Fibroblast of lung (primary cell): ENCODE data around the gene THOP1. TPM values are rescaled to one million over a fixed set of nuclear protein-coding genes. Genes with fewer than 3 reads are reported as not detected.

ENCODE experiments used
- DNase-seq, 2 donors: peaks; one replicate each; pipeline versions ENCODE4 v3.0.0 to v3.0.0-alpha.2; 2010; ENCODE audit warnings: low read depth in 2 of 2
- H2AFZ ChIP-seq: 2 replicates; pipeline ENCODE4 v1.5.1; 2012; ENCODE audit warnings: low read length, control low read depth, inconsistent platforms
- H3K27ac ChIP-seq: 2 replicates; pipeline ENCODE4 v1.5.1; 2011; ENCODE audit warnings: low read length, control low read depth; ENCODE audit not compliant: insufficient read depth
- H3K27me3 ChIP-seq: 2 replicates; pipeline ENCODE4 v1.5.1; 2011; ENCODE audit warnings: mild to moderate bottlenecking, low read length; ENCODE audit not compliant: control insufficient read depth, insufficient read depth
- H3K36me3 ChIP-seq: 2 replicates; pipeline ENCODE4 v1.5.1; 2011; ENCODE audit warnings: low read length; ENCODE audit not compliant: control insufficient read depth, insufficient read depth
- H3K4me1 ChIP-seq: 2 replicates; pipeline ENCODE4 v1.5.1; 2011; ENCODE audit warnings: low read length; ENCODE audit not compliant: control insufficient read depth, insufficient read depth; ENCODE audit errors: extremely low read depth
- H3K4me2 ChIP-seq: 2 replicates; pipeline ENCODE4 v1.5.1; 2011; ENCODE audit warnings: low read length, control low read depth; ENCODE audit not compliant: insufficient read depth; ENCODE audit errors: extremely low read depth
- H3K4me3 ChIP-seq, 4 experiments: fragments of 200-600 bp in 1 of 4; sonication (generic) in 1 of 4; replicated peaks in 1 of 4; 2 replicates each; pipeline ENCODE4 v1.5.1; 2011 to 2016; ENCODE audit warnings: low read length in 4 of 4, low read depth in 3 of 4, mild to moderate bottlenecking in 3 of 4, control low read depth in 2 of 4, inconsistent platforms in 1 of 4, mixed read lengths in 1 of 4; ENCODE audit not compliant: insufficient read depth in 1 of 4; ENCODE audit errors: control extremely low read depth in 1 of 4
- H3K79me2 ChIP-seq: 2 replicates; pipeline ENCODE4 v1.5.1; 2012; ENCODE audit warnings: mild to moderate bottlenecking, low read length, inconsistent platforms; ENCODE audit not compliant: control insufficient read depth, insufficient read depth
- H3K9ac ChIP-seq: 2 replicates; pipeline ENCODE4 v1.5.1; 2011; ENCODE audit warnings: mild to moderate bottlenecking, low read length, control low read depth; ENCODE audit not compliant: insufficient read depth
- H3K9me3 ChIP-seq: 2 replicates; pipeline ENCODE4 v1.5.1; 2012; ENCODE audit warnings: low read depth, low read length; ENCODE audit not compliant: control insufficient read depth, insufficient read depth
- H4K20me1 ChIP-seq: 2 replicates; pipeline ENCODE4 v1.5.1; 2011; ENCODE audit warnings: low read length; ENCODE audit not compliant: control insufficient read depth, insufficient read depth; ENCODE audit errors: extremely low read depth
- CTCF ChIP-seq, 2 donors: IDR thresholded peaks in 1 of 2; conservative IDR thresholded peaks in 1 of 2; 1 replicate in 1 of 2; 2 replicates in 1 of 2; pipeline ENCODE4 v1.5.1; 2011 to 2012; ENCODE audit warnings: low read length in 2 of 2, control low read depth in 1 of 2, inconsistent platforms in 1 of 2, low read depth in 1 of 2, mild to moderate bottlenecking in 1 of 2
- EZH2 ChIP-seq: IDR thresholded peaks from 2 replicates; pipeline ENCODE4 v1.5.1; 2012; ENCODE audit warnings: low read length, control low read depth, mild to moderate bottlenecking; ENCODE audit errors: missing control alignments
- polyA plus RNA-seq, 2 donors: library from polyadenylated mRNA; depleted of rRNA in 1 of 2; stranded (reverse) in 1 of 2; unstranded in 1 of 2; fragments of >200 nt; gene quantifications; 2 replicates each; pipeline ENCODE4 v1.2.1, GENCODE V29; 2011 to 2012; ENCODE audit warnings: missing spikeins in 1 of 2
- total RNA-seq: library from RNA; depleted of rRNA; stranded (reverse); fragments of >200 nt; gene quantifications from 2 replicates; pipeline ENCODE4 v1.2.1, GENCODE V29; 2014

The THOP1 gene
- total and polyA plus RNA-seq, 2 donors (not counting 1 experiment from before 2014, with no cell fraction given), result 23.6 to 49.5 TPM

GRCh38 chr19:2798733-2799132, 13.4 kb downstream of the THOP1 start:
- H3K4me1 ChIP-seq, result no peaks in the 10 kb centered on the region
- no peak overlapping the region for H2AFZ ChIP-seq
- H3K27me3 ChIP-seq, result no peaks in the 10 kb centered on the region
- H4K20me1 ChIP-seq, result no peaks in the 10 kb centered on the region
- H3K27ac ChIP-seq, result no peak overlapping the region
- H3K9me3 ChIP-seq, result no peaks in the 10 kb centered on the region
- DNase-seq, result no peak
- H3K4me3 ChIP-seq, result no peak overlapping the region
- H3K4me2 ChIP-seq, result no peak overlapping the region
- TF ChIP-seq EZH2, result no peak
- no peak overlapping the region for H3K9ac ChIP-seq
- peaks cover 30% of the 10 kb centered on the region for H3K36me3 ChIP-seq
- H3K79me2 ChIP-seq, result no peaks in the 10 kb centered on the region

DNA sequence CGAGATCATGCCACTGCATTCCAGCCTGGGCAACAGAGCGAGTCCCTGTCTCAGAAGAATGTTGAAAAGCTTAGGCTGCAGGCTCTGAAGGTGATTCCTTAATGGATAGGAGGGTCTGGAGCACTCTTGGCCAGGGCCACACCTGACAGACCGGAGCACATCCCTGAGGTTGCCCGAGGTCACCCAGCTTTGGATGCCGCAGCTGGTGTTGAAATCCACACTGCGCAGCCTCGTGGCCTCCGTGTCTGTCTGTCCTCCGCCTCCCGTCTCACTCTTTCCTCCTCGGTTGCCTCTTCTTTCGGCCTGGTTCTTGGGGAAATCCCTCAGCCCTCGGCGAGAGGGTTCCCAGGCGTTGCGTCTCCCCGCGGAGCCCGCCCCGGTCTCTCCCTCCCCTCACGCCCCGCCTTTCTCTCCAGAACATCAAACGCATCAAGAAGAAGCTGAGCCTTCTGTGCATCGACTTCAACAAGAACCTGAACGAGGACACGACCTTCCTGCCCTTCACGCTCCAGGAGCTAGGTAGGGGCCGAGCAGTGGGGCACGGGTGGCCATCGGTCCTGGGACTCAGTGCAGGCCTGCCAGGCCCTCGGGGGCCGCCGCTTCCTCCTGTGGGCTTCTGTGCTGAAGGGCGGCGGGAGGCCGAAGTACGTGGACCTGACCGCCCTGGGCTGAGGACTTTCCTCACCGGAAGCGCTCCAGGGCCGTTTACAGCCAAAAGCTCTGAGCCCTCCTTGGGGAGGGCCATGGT, 14.1 kb downstream of the THOP1 start:
- no peak for DNase-seq
- Histone ChIP-seq H3K9me3 (no peaks in the 10 kb centered on the region), H3K9ac (no peak overlapping the region), H3K36me3 (peaks cover 30% of the 10 kb centered on the region), H3K4me3 (no peak overlapping the region), H3K79me2 (no peaks in the 10 kb centered on the region), H2AFZ (no peak overlapping the region), H3K27ac (no peak overlapping the region), H3K4me2 (no peak overlapping the region), H3K4me1 (no peaks in the 10 kb centered on the region), H3K27me3 (no peaks in the 10 kb centered on the region), H4K20me1 (no peaks in the 10 kb centered on the region)
- TF ChIP-seq EZH2 (no peak), CTCF (conservative IDR thresholded peaks at IDR 0.05 in 1 of 2, IDR thresholded peaks at IDR 0.05 in 1 of 2; ENCODE audit: low read depth in 1 of 2, low read length in 2 of 2) (no peak)

DNA sequence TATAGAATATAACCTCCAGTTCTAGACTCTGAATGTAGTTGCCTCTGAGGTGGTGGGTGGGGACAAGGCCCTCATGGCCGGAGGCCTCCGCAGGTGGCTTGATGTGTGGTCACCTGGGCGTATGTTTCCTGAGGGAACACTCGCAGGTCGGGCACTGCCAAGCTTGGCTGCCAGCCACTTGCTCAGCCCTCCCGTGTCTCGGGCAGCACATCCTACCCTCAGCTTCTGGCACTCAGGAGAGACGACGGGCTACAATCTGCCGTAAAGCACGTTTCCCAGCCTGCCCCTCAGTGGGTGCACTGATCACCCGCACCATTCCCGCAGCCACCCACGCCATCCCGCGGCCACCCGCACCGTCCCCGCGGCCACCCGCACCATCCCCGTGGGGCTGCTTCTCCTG, 15.2 kb downstream of the THOP1 start:
- no peak for TF ChIP-seq CTCF (conservative IDR thresholded peaks at IDR 0.05 in 1 of 2, IDR thresholded peaks at IDR 0.05 in 1 of 2; ENCODE audit: low read depth in 1 of 2, low read length in 2 of 2)
- TF ChIP-seq EZH2, result no peak
- Histone ChIP-seq H3K4me3 (no peak overlapping the region), H3K27me3 (no peaks in the 10 kb centered on the region), H2AFZ (no peak overlapping the region), H3K27ac (no peak overlapping the region), H3K4me1 (no peaks in the 10 kb centered on the region), H3K4me2 (no peak overlapping the region), H4K20me1 (no peaks in the 10 kb centered on the region), H3K9ac (no peak overlapping the region), H3K9me3 (no peaks in the 10 kb centered on the region), H3K36me3 (peaks cover 29% of the 10 kb centered on the region), H3K79me2 (no peaks in the 10 kb centered on the region)
- DNase-seq, result no peak
